ENCODE results near the gene RBM39. TPM values are rescaled to one million over a fixed set of nuclear protein-coding genes. Genes with fewer than 3 reads are reported as not detected.

RBM39 gene
- total and polyA plus RNA-seq, 2 of the 13 experiments (the other 11 are each of a cell fraction or from before 2014, with no cell fraction given) = 788 to 920 TPM

- TF ChIP-seq PREB (CRISPR knock-in tag; IDR thresholded peaks at IDR 0.05) (no peak), TMF1 (CRISPR knock-in tag; IDR thresholded peaks at IDR 0.05; ENCODE audit: low read depth) (no peak), ETV5 (CRISPR knock-in tag; IDR thresholded peaks at IDR 0.05; ENCODE audit: borderline replicate concordance) (peak; percentile 19; the same call in 1 of the 2 replicates), ZNF17 (CRISPR knock-in tag; IDR thresholded peaks at IDR 0.05) (peak; percentile 17; the same call in 1 of the 2 replicates), ZNF709 (CRISPR knock-in tag; IDR thresholded peaks at IDR 0.05) (peak; percentile 55; the same call in 1 of the 2 replicates), POLR2AphosphoS5 (IDR thresholded peaks at IDR 0.05; ENCODE audit: low read depth, low read length) (peak; percentile 20; the same call in 1 of the 2 replicates), AGO1 (IDR thresholded peaks at IDR 0.05; ENCODE audit: low read depth, low read length, poor library complexity, severe bottlenecking) (no peak), ZNF549 (CRISPR knock-in tag; IDR thresholded peaks at IDR 0.05) (no peak), FOXA3 (CRISPR knock-in tag; IDR thresholded peaks at IDR 0.05) (0 out of 2 replicates have a peak, but pooled peaks have one; percentile 1), ZNF776 (CRISPR knock-in tag; IDR thresholded peaks at IDR 0.05) (peak; percentile 20; the same call in 1 of the 2 replicates), ZNF225 (CRISPR knock-in tag; IDR thresholded peaks at IDR 0.05) (no peak), ZMYM2 (CRISPR knock-in tag; IDR thresholded peaks at IDR 0.05) (peak; percentile 60; the same call in 1 of the 2 replicates), SMYD3 (CRISPR knock-in tag; IDR thresholded peaks at IDR 0.05) (0 out of 2 replicates have a peak, but pooled peaks have one; percentile 1)
- TF ChIP-seq, protein P1, sequence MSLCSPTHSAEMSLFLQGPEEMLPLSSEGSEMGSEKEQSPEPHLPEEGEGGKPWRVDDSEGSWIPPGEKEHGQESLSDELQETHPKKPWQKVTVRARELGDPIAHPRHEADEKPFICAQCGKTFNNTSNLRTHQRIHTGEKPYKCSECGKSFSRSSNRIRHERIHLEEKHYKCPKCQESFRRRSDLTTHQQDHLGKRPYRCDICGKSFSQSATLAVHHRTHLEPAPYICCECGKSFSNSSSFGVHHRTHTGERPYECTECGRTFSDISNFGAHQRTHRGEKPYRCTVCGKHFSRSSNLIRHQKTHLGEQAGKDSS (CRISPR knock-in tag; IDR thresholded peaks at IDR 0.05; ENCODE audit: borderline replicate concordance, low read depth) = no peak
- TF ChIP-seq, protein P2, sequence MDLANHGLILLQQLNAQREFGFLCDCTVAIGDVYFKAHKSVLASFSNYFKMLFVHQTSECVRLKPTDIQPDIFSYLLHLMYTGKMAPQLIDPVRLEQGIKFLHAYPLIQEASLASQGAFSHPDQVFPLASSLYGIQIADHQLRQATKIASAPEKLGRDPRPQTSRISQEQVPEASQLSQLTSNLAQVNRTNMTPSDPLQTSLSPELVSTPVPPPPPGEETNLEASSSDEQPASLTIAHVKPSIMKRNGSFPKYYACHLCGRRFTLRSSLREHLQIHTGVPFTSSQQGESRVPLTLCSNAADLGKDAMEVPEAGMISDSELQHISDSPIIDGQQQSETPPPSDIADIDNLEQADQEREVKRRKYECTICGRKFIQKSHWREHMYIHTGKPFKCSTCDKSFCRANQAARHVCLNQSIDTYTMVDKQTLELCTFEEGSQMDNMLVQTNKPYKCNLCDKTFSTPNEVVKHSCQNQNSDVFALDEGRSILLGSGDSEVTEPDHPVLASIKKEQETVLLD (CRISPR knock-in tag; IDR thresholded peaks at IDR 0.05; ENCODE audit: low read depth) = no peak
- TF ChIP-seq, protein P3, sequence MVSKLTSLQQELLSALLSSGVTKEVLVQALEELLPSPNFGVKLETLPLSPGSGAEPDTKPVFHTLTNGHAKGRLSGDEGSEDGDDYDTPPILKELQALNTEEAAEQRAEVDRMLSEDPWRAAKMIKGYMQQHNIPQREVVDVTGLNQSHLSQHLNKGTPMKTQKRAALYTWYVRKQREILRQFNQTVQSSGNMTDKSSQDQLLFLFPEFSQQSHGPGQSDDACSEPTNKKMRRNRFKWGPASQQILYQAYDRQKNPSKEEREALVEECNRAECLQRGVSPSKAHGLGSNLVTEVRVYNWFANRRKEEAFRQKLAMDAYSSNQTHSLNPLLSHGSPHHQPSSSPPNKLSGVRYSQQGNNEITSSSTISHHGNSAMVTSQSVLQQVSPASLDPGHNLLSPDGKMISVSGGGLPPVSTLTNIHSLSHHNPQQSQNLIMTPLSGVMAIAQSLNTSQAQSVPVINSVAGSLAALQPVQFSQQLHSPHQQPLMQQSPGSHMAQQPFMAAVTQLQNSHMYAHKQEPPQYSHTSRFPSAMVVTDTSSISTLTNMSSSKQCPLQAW (CRISPR knock-in tag; IDR thresholded peaks at IDR 0.05) = no peak
Measured at GRCh38 chr20:35663516-35664465, 78.3 kb downstream of the RBM39 start (continued).
